NCI-H510A (cell line): ENCODE measurements around the gene ASCC3.

ENCODE experiments used
- DNase-seq: peaks from one replicate; lab custom pipeline; 2025; lab: John Stamatoyannopoulos, UW

Gene ASCC3

GRCh38 chr6:100592929-100593328 is 288.2 kb downstream of the ASCC3 start:
- DNase-seq = no peak

GRCh38 chr6:100577425-100577824 is 303.7 kb downstream of the ASCC3 start:
- DNase-seq = no peak

- DNase-seq = no peak
These were observed 305.2 kb downstream of the ASCC3 start for GRCh38 chr6:100575921-100576320.

- no peak for DNase-seq
These were observed 306.3 kb downstream of the ASCC3 start for GRCh38 chr6:100574836-100575235.

- DNase-seq = no peak
These were observed 308.0 kb downstream of the ASCC3 start for GRCh38 chr6:100573166-100573565.

- DNase-seq = no peak
These were observed 312.9 kb downstream of the ASCC3 start for GRCh38 chr6:100568255-100568654.

- no peak for DNase-seq
These were observed 314.6 kb downstream of the ASCC3 start for GRCh38 chr6:100566563-100566962.

GRCh38 chr6:100565439-100566104 is 315.6 kb downstream of the ASCC3 start:
- no peak for DNase-seq

- no peak for DNase-seq
These were observed 321.3 kb downstream of the ASCC3 start for GRCh38 chr6:100559859-100560258.

- DNase-seq = no peak
These were observed 326.9 kb downstream of the ASCC3 start for GRCh38 chr6:100554228-100554627.

- DNase-seq = no peak
These were observed 327.9 kb downstream of the ASCC3 start for GRCh38 chr6:100553243-100553642.

GRCh38 chr6:100549406-100550167 is 331.5 kb downstream of the ASCC3 start:
- DNase-seq = no peak

GRCh38 chr6:100538086-100538485 is 343.0 kb downstream of the ASCC3 start:
- DNase-seq = no peak

GRCh38 chr6:100518588-100518987 is 362.5 kb downstream of the ASCC3 start:
- DNase-seq = no peak

- no peak for DNase-seq
These were observed 363.5 kb downstream of the ASCC3 start for GRCh38 chr6:100517633-100518032.

- no peak for DNase-seq
These were observed 364.0 kb downstream of the ASCC3 start for GRCh38 chr6:100517106-100517505.

- no peak for DNase-seq
These were observed 366.5 kb downstream of the ASCC3 start for GRCh38 chr6:100514660-100515059.

- no peak for DNase-seq
These were observed 368.8 kb downstream of the ASCC3 start for GRCh38 chr6:100512203-100512862.

GRCh38 chr6:100509101-100509500 is 372.0 kb downstream of the ASCC3 start:
- DNase-seq = no peak

- DNase-seq = no peak
These were observed 374.5 kb downstream of the ASCC3 start for GRCh38 chr6:100506651-100507050.

GRCh38 chr6:100504786-100505737 is 376.1 kb downstream of the ASCC3 start:
- no peak for DNase-seq
